ENCODE data around the gene PPP6R3.

Gene PPP6R3

DNA sequence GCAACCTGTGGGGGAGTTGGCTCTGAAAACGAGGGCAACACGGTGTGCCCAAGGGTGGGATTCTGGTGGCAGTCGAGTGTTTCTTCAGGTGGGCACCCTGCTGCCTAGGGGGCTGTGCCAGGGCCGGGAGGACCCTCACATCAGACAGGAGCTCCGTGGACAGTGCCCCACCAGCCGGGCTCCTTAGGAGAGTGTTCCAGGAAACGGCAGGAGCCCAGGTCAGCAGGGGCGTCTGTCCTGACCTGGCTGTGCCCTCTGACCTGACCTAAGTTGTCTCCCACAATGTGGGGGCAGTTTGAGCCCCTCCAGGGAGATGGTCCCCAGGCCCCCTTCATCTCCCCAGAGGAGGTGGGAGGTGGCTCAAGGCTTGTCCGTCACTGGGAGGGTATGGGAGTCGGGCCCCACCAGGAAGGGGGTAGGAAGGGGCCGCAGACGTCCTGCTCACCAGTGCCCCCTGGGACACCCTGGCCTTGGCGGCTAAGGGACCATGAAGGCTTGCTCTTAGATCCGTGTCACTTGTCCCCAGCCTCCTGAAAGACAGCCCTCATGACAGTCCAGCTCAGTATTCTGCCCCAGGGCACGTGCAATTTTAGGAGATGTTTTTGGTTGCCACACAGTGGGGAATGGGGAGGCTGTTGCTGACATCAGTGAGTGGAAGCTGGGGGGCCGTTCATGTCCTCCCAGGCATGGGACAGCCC is 191.6 kb downstream of the PPP6R3 start:
- DNase-seq (ENCODE audit: low spot score): no peak

DNA sequence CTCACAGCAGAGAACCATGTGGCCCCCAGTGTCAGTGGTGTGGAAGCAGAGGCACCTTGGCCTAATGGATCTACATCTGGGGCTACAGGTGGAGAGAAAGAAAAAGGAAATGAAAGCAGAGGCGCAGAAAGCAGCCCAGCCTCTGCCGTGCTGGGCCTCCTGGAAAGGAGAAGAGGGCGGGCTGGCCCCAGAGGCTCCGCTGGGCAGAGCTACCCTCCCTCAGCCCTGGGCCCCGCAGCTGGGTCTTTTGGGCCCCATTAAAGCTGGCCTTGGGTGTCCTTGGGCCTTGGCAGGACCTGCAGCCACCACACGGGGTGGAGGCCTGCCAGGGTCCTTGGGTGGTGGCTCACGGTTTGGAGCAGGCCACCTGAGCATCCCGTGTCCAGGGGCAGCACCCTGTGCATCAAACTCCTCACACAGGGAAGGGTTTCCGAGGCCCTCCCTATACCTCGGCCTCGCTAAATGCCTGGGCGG is 192.2 kb downstream of the PPP6R3 start:
- no peak for DNase-seq (ENCODE audit: low spot score)

- no peak for DNase-seq (ENCODE audit: low spot score)
Observed at GRCh38 chr11:68653486-68654430, 193.2 kb downstream of the PPP6R3 start.

GRCh38 chr11:68654978-68655377 is 194.4 kb downstream of the PPP6R3 start:
- no peak for DNase-seq (ENCODE audit: low spot score)

- DNase-seq (ENCODE audit: low spot score): no peak
Observed at GRCh38 chr11:68655406-68655805, 194.9 kb downstream of the PPP6R3 start.

- DNase-seq (ENCODE audit: low spot score): no peak
Observed at GRCh38 chr11:68655806-68656205, 195.3 kb downstream of the PPP6R3 start.

DNA sequence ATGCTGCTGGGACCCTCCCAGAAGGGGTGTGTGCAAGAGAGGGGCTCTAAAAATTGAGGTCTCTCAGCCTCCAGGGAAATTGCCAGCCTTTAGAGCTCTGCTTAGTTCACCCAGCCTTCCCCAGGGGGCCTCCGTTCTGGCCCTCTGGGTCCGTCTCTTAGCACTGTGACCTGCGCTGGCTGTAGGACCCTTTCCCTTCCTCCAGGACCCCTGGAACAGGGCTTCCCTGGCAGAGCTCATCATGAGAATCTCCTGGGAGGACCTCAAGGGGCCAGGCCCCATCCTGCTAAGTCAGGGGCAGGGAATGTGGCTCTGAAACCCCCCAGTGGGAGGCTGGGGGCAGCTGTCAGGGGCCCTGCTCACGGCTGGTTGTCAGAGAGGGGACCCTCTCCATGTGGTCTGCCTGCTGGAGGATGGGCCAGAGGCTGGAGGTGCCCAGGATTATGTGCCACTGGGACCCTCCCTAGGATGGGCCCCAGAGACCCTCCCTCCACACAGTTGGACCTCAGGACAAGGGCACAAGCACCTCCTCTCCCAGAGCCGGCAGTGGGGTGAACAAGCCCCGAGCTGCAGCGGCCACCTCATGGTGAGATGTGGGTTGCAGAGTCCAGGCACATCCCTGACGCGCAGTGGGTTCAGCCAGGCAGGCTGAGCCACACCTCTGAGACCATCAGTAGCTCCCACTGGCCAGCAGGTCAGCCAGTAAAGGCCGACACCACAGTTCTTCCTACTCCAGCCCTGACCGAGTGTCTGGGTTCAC is 196.6 kb downstream of the PPP6R3 start:
- DNase-seq (ENCODE audit: low spot score): no peak

- DNase-seq (ENCODE audit: low spot score): no peak
Observed at GRCh38 chr11:68658097-68658496, 197.5 kb downstream of the PPP6R3 start.

GRCh38 chr11:68658661-68659060 is 198.1 kb downstream of the PPP6R3 start:
- no peak for DNase-seq (ENCODE audit: low spot score)

DNA sequence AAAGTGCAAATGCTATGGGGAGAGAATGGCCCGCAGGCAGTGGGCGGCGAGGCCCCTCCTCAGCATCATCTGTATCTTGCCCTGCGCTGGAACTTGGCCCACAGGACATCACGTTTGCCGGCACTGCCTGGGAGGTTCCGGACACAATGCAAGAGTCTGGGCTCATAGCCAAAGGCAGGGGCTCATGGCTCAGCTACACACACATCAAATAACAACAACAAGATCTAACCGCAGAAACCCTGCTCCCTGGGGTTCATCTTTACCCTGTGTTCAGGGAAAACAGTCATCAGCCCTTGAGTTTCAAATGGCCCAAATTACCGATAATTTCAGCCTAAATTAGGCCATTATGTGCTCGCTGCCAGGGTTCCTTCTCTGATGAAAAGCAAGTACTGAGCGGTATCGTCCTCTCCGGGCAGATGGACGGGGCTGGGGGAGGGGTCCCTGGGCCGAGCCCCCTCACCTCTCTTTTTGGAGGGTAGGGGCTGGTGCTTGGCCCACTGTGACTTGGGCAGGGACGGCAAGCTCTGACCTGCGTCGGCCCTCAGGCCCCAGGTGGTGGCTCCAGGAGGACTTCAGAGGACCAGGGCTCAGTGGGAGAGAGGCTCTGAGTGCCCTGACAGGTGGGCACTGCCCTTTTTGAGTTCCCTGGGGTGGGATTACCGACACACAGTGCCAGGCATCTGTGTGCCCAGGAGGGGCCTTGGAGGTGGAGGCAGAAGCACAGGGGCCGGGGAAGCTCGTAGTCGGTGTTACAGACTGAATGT is 198.8 kb downstream of the PPP6R3 start:
- peak; percentile 9 for DNase-seq (ENCODE audit: low spot score)

DNA sequence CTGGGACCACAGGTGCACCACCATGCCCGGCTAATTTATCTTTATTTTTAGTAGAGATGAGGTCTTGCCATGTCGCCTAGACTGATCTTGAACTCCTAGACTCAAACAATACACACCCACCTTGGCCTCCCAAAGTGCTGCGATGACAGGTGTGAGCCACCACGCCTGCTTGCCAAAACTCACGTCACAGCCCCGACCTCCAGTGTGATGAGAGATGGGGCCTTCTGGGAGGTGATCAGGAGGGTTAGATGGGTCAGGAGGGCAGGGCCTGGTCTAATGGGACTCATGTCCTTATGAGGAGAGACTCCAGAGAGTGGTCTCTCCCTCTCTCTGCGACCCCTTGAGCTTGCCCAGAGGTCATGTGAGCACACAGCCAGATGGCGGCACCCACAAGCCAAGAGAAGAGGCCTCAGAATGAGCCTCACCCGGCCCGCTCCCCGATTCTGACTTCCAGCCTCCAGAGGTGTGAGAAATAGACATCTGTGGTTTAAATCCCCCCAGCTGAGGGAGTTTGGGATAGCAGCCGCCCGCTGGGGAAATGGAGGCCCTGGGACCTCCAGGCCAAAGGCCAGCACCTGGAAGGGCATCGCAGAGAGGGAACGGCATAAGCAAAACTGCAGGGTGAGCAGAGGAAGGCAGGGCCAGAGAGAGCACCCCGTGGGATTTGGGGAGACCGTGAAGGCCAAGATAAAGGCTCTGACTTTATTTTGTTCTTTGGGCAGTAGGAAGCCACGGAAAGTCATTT is 199.7 kb downstream of the PPP6R3 start:
- DNase-seq (ENCODE audit: low spot score): no peak

GRCh38 chr11:68661014-68661413 is 200.5 kb downstream of the PPP6R3 start:
- no peak for DNase-seq (ENCODE audit: low spot score)

DNA sequence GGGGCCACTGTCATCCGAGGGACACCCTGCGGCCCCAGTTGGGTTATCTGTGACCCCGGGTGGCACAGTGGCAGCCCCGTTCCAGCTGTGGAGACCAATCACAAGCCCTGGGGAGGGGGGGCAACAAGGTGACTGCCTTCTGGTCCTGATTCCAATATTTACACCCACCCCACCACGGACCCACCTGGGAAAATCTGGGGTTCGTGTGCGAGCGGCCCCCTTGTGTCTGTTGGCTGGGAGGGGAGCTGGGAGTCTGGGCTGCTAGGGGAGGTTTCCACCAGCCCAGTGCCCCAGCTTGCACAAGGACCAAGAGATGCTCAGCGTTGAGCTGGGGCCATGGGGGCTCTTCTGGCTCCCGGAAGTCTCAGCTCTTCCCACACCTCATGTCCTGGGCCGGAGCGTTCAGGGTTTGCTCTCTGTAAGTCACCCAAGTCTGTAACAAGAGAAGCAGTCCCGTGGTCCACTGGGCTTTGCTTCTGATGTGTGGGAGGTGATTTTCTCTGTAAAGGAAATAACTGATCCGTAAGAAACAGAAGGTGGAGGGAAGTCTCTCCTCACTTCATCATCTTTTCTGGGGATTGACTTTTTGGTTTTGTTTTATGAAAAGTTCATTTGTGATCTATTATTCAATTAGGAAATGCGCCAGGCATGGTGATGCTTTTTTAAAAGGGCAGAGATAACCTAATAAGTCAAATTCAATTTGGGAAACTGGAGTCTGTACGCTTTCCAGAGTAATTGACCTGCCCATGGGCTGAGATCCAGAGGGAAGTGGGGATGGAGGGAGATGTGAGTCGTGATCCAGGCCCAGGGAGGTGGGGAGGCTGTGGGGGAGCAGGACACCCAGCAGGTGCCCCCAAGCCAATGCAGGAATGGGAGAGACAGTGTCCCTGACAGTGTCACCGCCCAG is 201.4 kb downstream of the PPP6R3 start:
- DNase-seq (ENCODE audit: low spot score): no peak

DNA sequence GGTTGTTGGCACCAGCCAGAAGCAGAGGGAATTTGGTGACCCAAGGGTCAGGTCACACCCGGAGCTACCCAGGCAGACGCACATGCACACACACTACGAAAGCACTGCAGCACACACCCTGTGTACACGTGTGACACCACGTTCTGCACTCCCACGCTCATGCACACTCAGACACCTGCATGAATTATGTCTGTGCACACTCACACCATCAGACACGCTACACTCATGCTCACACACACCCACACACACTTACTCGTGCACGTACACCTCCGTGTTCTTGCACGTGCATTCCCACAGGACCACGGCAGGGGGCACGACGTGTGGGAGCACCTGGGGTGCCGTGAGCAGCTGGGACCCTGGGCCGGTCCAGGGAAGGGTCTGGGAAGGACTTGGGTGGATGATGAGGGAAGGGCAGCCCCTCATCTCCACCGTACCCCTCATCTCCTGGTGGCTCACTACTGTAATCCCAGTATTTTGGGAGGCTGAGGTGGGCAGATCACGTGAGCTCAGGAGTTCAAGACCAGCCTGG is 203.0 kb downstream of the PPP6R3 start:
- DNase-seq (ENCODE audit: low spot score): no peak

- DNase-seq (ENCODE audit: low spot score): no peak
Observed at GRCh38 chr11:68664141-68664540, 203.6 kb downstream of the PPP6R3 start.

DNA sequence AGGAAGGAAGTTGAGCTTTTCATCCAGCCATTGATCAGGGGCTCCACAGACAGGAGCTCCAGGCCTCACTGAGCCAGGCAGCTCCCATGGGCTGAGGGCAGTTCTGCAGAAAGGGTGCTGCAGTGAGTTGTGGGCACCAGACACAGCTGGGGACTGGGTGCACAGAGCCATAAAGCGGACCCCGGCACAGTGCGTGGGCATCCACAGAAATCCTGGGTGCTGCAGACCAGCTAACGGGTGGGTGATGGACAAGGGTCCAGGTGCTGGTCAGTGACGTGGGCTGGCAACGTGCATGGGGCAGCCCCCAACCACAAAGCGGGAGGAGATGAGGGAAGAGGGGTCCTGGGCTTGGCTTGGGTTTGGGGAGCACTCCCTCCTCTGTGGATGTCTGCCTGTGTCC is 204.4 kb downstream of the PPP6R3 start:
- no peak for DNase-seq (ENCODE audit: low spot score)
